Measurements from ENCODE around the gene NCDN.

NCDN gene

GRCh38 chr1:35560256-35561225 is 2.9 kb downstream of the NCDN start:
- peak overlapping the region; percentile 26 for H3K27ac Mint-ChIP-seq

GRCh38 chr1:35561297-35561971 is 3.8 kb downstream of the NCDN start:
- ATAC-seq: no peak
- Mint-ChIP-seq H3K27ac (peak overlapping the region; percentile 26), H3K4me3 (no peak overlapping the region), H3K36me3 (peaks cover 58% of the 10 kb centered on the region), H3K9me3 (no peaks in the 10 kb centered on the region), H3K4me1 (peaks cover 62% of the 10 kb centered on the region)
- DNase-seq (ENCODE audit: low spot score in 2 of 2): no peak

More at GRCh38 chr1:35560256-35561225, 2.9 kb downstream of the NCDN start:
- H3K4me1 Mint-ChIP-seq: peaks cover 71% of the 10 kb centered on the region
- no peaks in the 10 kb centered on the region for H3K9me3 Mint-ChIP-seq
- H3K36me3 Mint-ChIP-seq: peaks cover 58% of the 10 kb centered on the region
- H3K4me3 Mint-ChIP-seq: no peak overlapping the region
- ATAC-seq: no peak
- DNase-seq (ENCODE audit: low spot score in 2 of 2): no peak

- DNase-seq (ENCODE audit: low spot score in 2 of 2) (no peak), ATAC-seq (no peak)
- Mint-ChIP-seq H3K4me3 (no peak overlapping the region), H3K4me1 (peaks cover 59% of the 10 kb centered on the region), H3K9me3 (no peaks in the 10 kb centered on the region), H3K27ac (peak overlapping the region; percentile 29), H3K36me3 (peaks cover 64% of the 10 kb centered on the region)
Measured at GRCh38 chr1:35561972-35562680, 4.5 kb downstream of the NCDN start.

GRCh38 chr1:35563166-35563565 is 5.6 kb downstream of the NCDN start:
- peak overlapping the region; percentile 29 for H3K27ac Mint-ChIP-seq
- peaks cover 55% of the 10 kb centered on the region for H3K4me1 Mint-ChIP-seq
- peaks cover 55% of the 10 kb centered on the region for H3K36me3 Mint-ChIP-seq
- no peak overlapping the region for H3K4me3 Mint-ChIP-seq
- DNase-seq (ENCODE audit: low spot score in 2 of 2) (no peak), ATAC-seq (no peak)
- H3K9me3 Mint-ChIP-seq: no peaks in the 10 kb centered on the region

GRCh38 chr1:35564037-35564883 is 6.7 kb downstream of the NCDN start:
- Mint-ChIP-seq H3K9me3 (no peaks in the 10 kb centered on the region), H3K36me3 (peaks cover 53% of the 10 kb centered on the region), H3K27ac (peak overlapping the region; percentile 85), H3K4me3 (no peak overlapping the region), H3K4me1 (peaks cover 52% of the 10 kb centered on the region)
- peak; percentile 73 to 91 for DNase-seq (ENCODE audit: low spot score in 2 of 2)
- ATAC-seq: peak; percentile 76

DNA sequence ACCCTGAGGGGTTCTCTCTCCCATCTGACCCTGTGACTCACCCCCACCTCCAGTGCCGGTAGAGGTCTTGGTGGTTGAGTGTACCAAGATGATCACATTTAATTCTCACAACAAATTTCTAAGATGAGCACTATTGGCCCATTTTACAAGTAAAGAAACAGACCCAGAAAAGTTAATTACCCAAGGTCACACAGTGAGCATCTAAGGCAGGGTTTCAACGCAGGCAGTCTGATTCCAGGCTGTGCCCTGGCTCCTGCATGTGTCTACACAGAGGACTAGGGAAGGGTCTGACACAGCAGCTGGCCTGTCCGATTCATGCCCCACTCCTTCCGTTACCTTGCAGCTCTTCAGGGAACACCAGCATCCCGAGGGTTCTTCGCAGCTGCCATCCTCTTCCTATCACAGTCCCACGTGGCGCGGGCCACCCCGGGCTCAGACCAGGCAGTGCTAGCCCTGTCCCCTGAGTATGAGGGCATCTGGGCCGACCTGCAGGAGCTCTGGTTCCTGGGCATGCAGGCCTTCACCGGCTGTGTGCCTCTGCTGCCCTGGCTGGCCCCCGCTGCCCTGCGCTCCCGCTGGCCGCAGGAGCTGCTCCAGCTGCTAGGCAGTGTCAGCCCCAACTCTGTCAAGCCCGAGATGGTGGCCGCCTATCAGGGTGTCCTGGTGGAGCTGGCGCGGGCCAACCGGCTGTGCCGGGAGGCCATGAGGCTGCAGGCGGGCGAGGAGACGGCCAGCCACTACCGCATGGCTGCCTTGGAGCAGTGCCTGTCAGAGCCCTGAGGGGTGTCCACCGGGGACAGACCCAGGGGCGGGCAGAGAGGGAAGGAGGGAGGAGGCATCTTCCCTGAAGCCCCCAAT is 7.5 kb downstream of the NCDN start:
- Mint-ChIP-seq H3K36me3 (peaks cover 53% of the 10 kb centered on the region), H3K27ac (peak overlapping the region; percentile 85), H3K4me3 (no peak overlapping the region), H3K9me3 (no peaks in the 10 kb centered on the region), H3K4me1 (peaks cover 52% of the 10 kb centered on the region)
- ATAC-seq (no peak), DNase-seq (ENCODE audit: low spot score in 2 of 2) (no peak)

- H3K4me1 Mint-ChIP-seq: peaks cover 57% of the 10 kb centered on the region
- no peak overlapping the region for H3K4me3 Mint-ChIP-seq
- DNase-seq (ENCODE audit: low spot score in 2 of 2) (no peak), ATAC-seq (no peak)
- peaks cover 51% of the 10 kb centered on the region for H3K36me3 Mint-ChIP-seq
- no peak overlapping the region for H3K27ac Mint-ChIP-seq
- no peaks in the 10 kb centered on the region for H3K9me3 Mint-ChIP-seq
Measured at GRCh38 chr1:35565742-35566133, 8.1 kb downstream of the NCDN start.

DNA sequence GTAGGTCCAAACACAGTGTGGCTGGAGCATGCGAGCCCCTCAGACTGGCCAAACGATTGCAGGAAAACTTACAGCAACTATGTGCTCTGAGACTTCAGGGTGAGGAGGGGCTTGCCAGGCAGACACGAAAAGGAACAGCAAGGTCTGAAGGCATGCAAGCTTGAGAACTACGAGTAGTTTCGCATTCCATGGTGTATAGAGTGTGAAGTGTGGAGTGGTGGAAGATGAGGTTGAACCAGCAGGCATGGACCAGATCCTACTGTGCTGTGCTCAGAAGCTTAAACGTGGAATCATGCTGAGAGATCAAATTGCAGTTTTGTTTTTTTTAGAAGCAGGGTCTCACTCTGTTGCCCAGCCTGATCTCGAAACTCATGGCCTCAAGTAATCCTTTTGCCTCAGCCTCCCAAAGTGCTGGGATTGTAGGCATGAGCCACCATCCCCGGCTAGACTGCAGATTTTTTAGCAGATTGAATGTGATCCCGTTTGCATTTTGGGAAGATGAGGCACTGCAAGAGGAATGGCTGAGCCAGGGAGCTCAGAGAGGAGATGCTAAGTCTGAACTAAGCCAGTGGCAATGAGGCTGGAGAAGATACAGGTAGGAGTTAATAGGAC is 10.5 kb downstream of the NCDN start:
- peaks cover 39% of the 10 kb centered on the region for H3K4me1 Mint-ChIP-seq
- DNase-seq (ENCODE audit: low spot score in 2 of 2): no peak
- peaks cover 34% of the 10 kb centered on the region for H3K36me3 Mint-ChIP-seq
- H3K9me3 Mint-ChIP-seq: no peaks in the 10 kb centered on the region
- no peak overlapping the region for H3K27ac Mint-ChIP-seq
- no peak overlapping the region for H3K4me3 Mint-ChIP-seq
- no peak for ATAC-seq

- no peaks in the 10 kb centered on the region for H3K9me3 Mint-ChIP-seq
- ATAC-seq (peak; percentile 63), DNase-seq (ENCODE audit: low spot score in 2 of 2) (peak; percentile 57 to 81)
- peaks cover 33% of the 10 kb centered on the region for H3K4me1 Mint-ChIP-seq
- no peak overlapping the region for H3K4me3 Mint-ChIP-seq
- H3K27ac Mint-ChIP-seq: no peak overlapping the region
- H3K36me3 Mint-ChIP-seq: peaks cover 25% of the 10 kb centered on the region
Measured at GRCh38 chr1:35568975-35569395, 11.4 kb downstream of the NCDN start.

DNA sequence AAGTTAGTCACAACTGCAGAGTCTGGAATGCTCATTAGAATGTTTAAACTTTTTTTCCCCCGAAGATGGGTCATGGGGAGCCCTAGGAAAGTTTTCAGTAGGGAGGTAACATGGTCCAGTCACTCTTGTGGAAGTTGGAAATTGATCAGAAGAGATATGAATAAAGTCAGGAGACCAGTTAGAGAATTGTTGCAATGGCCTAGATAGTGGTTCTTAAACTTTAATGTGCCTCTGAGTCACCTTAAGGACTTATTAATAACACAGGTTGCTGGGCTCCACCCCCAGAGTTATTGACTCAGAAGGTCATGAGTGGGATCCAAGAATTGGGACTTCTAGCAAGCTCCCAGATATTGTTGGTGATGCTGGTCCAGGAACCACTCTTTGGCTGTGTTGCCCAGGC is 12.3 kb downstream of the NCDN start:
- Mint-ChIP-seq H3K4me3 (no peak overlapping the region), H3K9me3 (no peaks in the 10 kb centered on the region), H3K36me3 (peaks cover 15% of the 10 kb centered on the region), H3K4me1 (peaks cover 23% of the 10 kb centered on the region), H3K27ac (peak overlapping the region; percentile 37)
- DNase-seq (ENCODE audit: low spot score in 2 of 2): no peak
- no peak for ATAC-seq

DNA sequence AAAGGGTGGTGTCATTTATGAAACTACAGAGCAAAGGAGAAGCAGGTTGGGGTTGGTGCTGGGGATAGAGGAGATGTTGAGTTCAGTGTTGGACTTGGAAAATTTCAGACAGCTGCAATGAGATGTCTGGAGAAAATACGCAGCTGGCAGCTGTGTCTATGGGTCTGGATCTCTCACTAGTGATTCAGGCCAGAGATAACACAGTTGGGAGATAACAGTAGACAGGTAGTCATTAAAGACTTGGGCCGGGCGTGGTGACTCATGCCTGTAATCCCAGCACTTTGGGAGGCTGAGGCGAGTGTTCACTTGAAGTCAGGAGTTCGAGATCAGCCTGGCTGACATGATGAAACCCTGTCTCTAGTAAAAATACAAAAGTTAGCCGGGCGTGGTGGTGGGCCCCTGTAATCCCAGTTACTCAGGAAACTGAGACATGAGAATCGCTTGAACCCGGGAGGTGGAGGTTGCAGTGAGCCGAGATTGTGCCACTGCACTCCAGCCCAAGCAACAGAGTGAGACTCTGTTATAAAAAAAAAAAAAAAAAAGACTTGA is 13.1 kb downstream of the NCDN start:
- peaks cover 28% of the 10 kb centered on the region for H3K4me1 Mint-ChIP-seq
- H3K4me3 Mint-ChIP-seq: no peak overlapping the region
- no peak for ATAC-seq
- no peak for DNase-seq (ENCODE audit: low spot score in 2 of 2)
- H3K9me3 Mint-ChIP-seq: no peaks in the 10 kb centered on the region
- peak overlapping the region; percentile 37 for H3K27ac Mint-ChIP-seq
- H3K36me3 Mint-ChIP-seq: peaks cover 14% of the 10 kb centered on the region

DNA sequence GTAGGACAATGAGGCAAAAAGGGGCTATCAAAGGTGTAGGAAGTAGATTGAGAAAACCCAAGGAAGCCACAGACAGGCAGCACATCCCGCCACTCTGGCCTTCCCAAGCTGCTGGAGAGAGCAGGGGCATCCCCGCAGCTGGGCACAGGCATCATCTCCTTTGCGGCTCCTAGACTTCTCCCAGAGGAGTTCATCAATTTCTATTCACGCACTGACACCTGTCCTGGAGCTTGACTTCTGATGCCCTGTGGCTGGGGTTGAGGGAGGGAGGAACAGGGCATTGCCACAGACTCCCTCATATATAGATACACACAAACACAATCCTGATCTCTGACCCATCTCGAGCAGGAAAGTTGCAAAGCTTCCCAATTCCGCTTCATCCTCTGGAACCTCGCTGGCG is 13.7 kb downstream of the NCDN start:
- H3K4me3 Mint-ChIP-seq: no peak overlapping the region

DNA sequence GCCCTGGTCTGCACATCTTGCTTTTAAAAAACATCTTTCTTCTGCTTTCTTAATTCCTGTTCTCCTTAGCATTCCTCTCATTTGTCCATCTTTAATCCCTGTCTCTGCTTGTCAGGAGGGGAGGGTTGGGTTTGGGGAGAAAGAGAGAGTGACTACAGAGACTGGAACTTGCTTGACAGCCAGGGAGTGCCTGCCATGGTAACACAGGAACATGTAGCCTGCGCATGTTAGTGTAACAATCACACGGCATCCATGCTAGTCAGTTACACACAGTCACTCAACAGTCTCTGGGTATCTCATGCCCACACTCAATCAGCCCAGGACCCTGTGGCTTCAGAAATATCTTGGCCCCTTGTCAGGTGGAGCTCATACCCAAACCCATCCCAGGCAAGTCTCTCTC is 14.7 kb downstream of the NCDN start:
- peaks cover 7% of the 10 kb centered on the region for H3K36me3 Mint-ChIP-seq

More for the DNA sequence above, 13.7 kb downstream of the NCDN start:
- no peak overlapping the region for H3K27ac Mint-ChIP-seq
- no peak for DNase-seq (ENCODE audit: low spot score in 2 of 2)
- no peak for ATAC-seq
- peaks cover 14% of the 10 kb centered on the region for H3K36me3 Mint-ChIP-seq
- H3K4me1 Mint-ChIP-seq: peaks cover 34% of the 10 kb centered on the region
- H3K9me3 Mint-ChIP-seq: no peaks in the 10 kb centered on the region

More for the DNA sequence above, 14.7 kb downstream of the NCDN start:
- H3K27ac Mint-ChIP-seq: no peak overlapping the region
- no peaks in the 10 kb centered on the region for H3K9me3 Mint-ChIP-seq
- DNase-seq (ENCODE audit: low spot score in 2 of 2): no peak
- ATAC-seq: no peak
- H3K4me3 Mint-ChIP-seq: no peak overlapping the region
- H3K4me1 Mint-ChIP-seq: peaks cover 41% of the 10 kb centered on the region
